ENCODE data around the gene MYH11.
A peak's percentile ranks its signal among the peaks of the same experiment; 100 is the strongest.
"Not testable (repeated sequence)": the region's sequence is repeated elsewhere in the genome, so short reads cannot be mapped to it uniquely, and the experiment has no call there.

Gene MYH11

DNA sequence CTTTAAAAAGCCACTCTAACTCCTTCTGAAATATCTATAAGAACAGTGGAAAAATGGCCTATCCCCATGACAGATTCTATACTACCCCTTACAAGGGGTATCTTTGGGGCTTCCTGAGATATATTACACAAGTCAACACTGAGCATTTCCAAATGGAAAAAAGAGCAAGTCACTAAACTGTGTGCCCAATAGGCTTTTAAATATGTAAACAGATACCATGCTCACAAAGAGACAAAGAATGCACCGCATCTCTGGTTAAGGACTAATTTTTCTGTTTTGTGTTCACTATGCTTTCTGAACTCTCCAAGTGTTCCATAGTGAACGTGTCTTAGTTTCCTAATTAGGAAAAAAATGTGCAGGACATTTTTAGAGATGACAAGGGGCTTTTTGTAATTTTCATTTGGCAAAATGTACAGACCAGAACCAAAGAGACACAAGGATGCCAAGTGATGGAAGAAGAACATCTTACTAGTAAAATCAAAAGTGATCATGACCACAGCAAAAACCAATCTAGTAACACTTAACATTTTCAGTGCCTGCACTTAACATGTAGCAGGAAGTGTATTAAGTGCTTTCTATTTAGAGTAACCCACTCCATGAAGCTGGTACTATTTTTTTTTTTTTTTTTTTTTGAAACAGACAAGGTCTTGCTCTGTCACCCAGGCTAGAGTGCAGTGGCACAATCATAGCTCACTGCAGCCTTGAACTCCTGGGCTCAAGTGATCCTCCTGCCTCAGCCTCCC is 21.5 kb downstream of the MYH11 start:
- H3K27me3 Mint-ChIP-seq, result no peaks in the 10 kb centered on the region
- H3K27ac Mint-ChIP-seq, result no peak overlapping the region
- H3K9me3 Mint-ChIP-seq, result no peaks in the 10 kb centered on the region
- H3K4me1 Mint-ChIP-seq, result no peaks in the 10 kb centered on the region
- no peaks in the 10 kb centered on the region for H3K36me3 Mint-ChIP-seq
- H3K4me3 Mint-ChIP-seq, result no peak overlapping the region

DNA sequence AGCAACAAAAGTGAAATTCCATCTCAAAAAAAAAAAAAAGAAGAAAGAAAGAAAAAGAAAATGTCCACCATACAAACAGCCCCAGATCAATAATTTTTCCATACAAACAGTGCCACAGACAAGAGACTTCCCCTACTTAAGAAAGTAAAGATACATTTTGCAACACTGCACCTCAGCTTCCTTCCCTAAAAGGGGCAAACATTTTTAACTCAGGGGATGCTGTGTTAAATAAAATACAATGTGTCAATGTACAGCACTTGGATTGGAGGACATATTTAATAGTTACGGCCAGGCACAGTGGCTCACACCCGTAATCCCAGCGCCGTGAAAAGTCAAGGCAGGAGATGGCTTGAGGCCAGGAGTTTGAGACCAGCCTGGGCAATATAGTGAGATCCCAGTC is 22.3 kb downstream of the MYH11 start:
- H3K4me1 Mint-ChIP-seq, result no peaks in the 10 kb centered on the region
- H3K27me3 Mint-ChIP-seq, result no peaks in the 10 kb centered on the region
- no peaks in the 10 kb centered on the region for H3K9me3 Mint-ChIP-seq
- no peaks in the 10 kb centered on the region for H3K36me3 Mint-ChIP-seq
- no peak overlapping the region for H3K4me3 Mint-ChIP-seq
- H3K27ac Mint-ChIP-seq, result no peak overlapping the region

DNA sequence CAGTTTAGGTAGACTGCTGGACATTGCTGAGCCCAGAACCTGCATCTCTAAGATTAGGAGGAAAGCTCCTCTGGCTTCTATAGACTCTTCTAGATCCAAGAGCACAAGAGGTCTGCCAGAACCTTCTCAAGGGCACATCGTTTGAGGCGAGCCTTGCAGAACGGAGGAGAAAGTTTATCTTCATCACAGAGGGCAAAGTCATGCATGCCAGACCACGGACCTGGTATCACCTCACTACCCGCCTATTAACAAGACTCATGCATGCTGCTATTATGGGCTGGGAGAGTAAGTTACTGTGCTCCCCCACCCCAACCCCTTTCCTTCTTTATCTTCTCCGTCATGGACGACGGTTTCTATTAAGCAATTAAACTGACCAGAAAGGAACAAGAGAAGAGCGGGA is 23.3 kb downstream of the MYH11 start:
- Mint-ChIP-seq H3K4me1 (no peaks in the 10 kb centered on the region), H3K4me3 (no peak overlapping the region), H3K27me3 (no peaks in the 10 kb centered on the region), H3K36me3 (no peaks in the 10 kb centered on the region), H3K27ac (peak overlapping the region; percentile 56), H3K9me3 (no peaks in the 10 kb centered on the region)

DNA sequence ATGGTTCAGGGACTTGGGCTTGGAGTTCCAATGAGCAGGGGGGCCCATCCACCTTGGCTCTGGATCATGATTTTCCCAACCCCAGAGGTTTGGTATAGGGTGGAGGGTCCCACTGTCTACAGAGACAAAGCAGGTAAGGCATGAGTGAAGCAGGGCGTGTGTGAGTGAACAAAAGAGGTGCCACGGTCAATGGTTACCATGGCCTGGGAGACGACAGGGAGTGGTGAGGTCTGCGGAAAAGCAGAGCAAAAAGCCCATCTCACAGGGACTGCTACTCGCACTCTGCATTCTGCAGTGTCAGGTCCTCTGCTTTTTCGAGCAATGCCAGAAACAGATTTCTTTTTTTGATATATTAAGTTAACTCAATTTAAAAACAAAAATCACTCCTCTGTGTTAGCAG is 24.6 kb downstream of the MYH11 start:
- Mint-ChIP-seq H3K27ac (no peak overlapping the region), H3K36me3 (no peaks in the 10 kb centered on the region), H3K27me3 (no peaks in the 10 kb centered on the region), H3K4me1 (no peaks in the 10 kb centered on the region), H3K9me3 (no peaks in the 10 kb centered on the region), H3K4me3 (no peak overlapping the region)

DNA sequence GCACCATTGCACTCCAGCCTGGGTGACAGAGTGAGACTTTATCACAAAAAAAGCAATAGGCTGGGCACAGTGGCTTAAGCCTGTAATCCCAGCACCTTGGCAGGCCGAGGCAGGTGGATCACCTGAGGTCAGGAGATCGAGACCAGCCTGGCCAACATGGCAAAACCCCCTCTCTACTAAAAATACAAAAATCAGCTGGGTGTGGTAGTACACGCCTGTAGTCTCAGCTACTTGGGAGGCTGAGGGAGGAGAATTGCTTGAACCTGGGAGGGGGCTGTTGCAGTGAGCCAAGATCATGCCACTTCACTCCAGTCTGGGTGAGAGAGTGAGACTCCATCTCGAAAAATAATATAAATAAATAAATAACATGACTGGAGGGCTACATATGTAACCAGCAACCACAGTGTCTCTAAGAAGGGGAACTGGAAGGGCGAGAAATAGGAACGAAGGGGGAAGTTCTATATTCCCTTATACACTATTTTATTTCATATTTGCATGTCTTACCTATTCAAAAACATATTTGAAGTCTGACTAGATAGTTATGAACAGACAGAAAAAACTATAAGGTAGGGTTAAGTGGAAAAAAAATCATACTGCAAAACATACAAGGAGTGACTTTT is 25.9 kb downstream of the MYH11 start:
- Mint-ChIP-seq H3K4me3 (no peak overlapping the region), H3K36me3 (no peaks in the 10 kb centered on the region), H3K27me3 (no peaks in the 10 kb centered on the region), H3K9me3 (no peaks in the 10 kb centered on the region), H3K4me1 (no peaks in the 10 kb centered on the region), H3K27ac (no peak overlapping the region)

DNA sequence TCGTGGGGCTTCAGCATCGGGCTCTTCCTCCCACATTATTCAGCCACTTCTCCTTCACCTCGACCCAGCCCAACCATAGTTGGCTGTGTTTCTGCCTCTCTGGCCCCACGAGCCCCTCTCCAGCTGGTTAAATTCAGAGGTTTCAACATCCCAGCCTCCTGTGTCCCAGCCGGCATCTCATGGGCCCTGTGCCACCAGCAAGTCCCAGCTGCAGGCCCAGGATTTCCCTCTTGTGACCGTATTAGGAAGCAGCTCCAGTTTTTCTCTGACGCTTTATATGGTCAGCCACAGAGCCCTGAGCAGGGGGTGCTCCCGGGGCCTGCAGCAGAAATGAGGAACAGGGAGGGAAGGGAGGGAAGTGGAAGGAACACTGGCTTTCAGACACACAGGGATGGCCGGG is 27.4 kb downstream of the MYH11 start:
- Mint-ChIP-seq H3K9me3 (no peaks in the 10 kb centered on the region), H3K36me3 (no peaks in the 10 kb centered on the region), H3K27me3 (no peaks in the 10 kb centered on the region), H3K4me1 (no peaks in the 10 kb centered on the region), H3K27ac (no peak overlapping the region), H3K4me3 (no peak overlapping the region)

DNA sequence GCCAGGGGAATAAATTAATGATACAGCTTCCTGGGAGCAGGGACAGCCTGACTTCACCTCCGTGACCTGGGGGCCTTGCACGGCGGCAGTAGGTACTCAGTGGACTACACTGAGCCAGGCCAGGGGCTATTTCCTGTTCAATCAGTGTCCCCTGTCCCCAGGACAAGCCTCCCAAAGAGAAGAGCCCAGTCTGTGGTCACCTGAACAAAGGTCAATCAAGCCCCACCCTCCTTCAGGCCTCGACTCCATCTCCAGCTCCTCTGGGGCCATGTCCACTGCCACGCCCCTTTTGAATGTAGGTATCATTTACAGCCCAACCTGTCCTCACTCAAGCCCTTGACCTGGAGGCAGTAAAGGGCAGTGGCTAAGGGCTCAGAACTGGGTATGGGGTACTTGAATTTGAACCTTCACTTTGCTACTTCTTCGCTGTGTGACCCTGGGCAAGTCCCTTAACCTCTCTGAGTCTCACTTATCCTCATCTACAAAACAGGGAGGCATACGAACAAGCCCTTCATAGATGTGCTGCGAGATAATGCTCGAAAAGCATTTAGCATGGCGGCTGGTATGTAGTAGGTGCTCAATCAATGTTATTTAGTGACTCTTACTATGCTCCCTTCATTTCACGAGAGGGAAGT is 29.0 kb downstream of the MYH11 start:
- Mint-ChIP-seq H3K27ac (no peak overlapping the region), H3K9me3 (no peaks in the 10 kb centered on the region), H3K36me3 (no peaks in the 10 kb centered on the region), H3K4me3 (no peak overlapping the region), H3K27me3 (no peaks in the 10 kb centered on the region), H3K4me1 (no peaks in the 10 kb centered on the region)

DNA sequence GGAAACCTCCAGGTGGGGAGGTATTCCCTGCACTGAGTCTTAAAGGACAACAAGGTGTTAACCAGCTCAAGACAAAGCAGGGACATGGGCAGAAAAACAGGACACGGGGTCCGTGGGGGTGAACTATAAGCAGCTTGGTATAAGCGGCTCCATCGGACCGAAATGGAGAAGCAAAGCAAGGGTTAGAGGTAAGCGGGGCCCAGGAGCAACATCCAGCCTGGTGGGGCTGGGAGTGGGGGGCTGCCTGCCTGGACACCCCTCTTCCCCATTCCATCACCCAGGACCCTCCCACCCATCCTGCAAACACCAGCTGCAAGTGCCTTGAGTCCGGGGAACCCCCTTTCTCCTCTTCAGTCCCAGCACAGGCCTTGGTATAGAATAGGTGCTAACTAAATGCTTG is 29.5 kb downstream of the MYH11 start:
- Mint-ChIP-seq H3K9me3 (no peaks in the 10 kb centered on the region), H3K4me3 (no peak overlapping the region), H3K4me1 (no peaks in the 10 kb centered on the region), H3K27me3 (no peaks in the 10 kb centered on the region), H3K27ac (no peak overlapping the region), H3K36me3 (no peaks in the 10 kb centered on the region)

DNA sequence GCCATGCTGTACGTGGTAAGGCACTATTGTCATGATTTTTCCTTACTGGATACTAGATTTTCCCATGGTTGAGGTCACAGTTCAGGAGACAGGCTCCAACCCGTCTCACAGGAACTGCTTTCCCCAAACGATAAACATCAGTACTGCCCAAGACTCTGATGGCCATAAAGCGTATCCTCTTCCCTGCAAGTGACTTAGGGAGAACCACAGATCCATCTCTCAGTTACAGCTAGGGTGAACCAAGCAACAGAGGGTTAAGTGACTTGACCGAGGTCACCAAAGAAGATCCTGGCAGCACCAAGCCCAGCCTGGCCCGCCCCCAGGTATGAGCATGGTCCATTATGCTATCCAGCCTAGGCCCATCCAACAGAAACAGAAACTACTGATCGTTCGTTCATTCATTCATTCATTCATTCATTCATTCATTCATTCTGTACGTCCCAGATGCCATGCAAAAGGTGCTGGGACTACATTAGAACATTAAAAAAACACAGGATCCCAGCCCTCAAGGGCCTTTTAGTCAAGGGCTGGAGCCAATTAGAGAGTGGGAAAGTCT is 31.0 kb downstream of the MYH11 start:
- H3K4me3 Mint-ChIP-seq, result no peak overlapping the region
- H3K4me1 Mint-ChIP-seq, result no peaks in the 10 kb centered on the region
- H3K27ac Mint-ChIP-seq, result no peak overlapping the region
- no peaks in the 10 kb centered on the region for H3K27me3 Mint-ChIP-seq
- no peaks in the 10 kb centered on the region for H3K9me3 Mint-ChIP-seq
- no peaks in the 10 kb centered on the region for H3K36me3 Mint-ChIP-seq

DNA sequence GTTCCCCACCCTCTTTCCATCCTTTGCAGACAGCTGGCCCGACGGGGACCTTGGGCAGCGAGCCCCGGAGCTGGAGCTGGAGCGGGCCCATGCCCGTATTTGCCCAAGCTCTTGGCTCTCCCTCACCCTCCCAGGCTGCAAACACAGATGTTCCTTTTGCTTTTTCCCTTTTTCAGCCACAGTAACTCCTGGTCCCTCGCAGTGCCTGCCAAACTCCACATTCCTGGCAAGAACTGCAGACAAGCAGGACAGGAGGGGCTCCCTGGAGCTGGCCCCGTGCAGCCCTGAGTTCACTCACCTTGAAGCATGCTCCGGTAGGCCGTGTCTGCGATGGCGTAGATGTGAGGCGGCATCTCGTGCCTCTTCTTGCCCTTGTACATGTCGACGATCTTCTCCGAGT is 33.9 kb downstream of the MYH11 start:
- Mint-ChIP-seq H3K4me1 (no peaks in the 10 kb centered on the region), H3K4me3 (no peak overlapping the region), H3K36me3 (no peaks in the 10 kb centered on the region), H3K27ac (no peak overlapping the region), H3K9me3 (no peaks in the 10 kb centered on the region), H3K27me3 (no peaks in the 10 kb centered on the region)

DNA sequence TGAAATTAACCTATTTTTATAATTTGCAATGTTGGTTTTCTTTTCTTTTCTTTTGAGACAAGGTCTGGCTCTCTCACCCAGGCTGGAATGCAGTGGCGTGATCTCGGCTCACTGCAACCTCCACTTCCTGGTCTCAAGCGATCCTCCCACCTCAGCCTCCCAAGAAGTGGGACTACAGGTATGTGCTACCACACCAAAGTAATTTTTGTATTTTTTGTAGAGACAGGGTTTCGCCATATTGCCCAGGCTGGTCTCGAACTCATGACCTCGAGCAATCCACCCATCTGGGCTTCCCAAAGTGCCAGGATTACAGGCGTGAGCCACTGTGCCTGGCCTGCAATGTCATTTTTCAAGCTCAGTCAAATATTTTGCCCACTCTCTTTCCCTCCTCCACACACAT is 36.0 kb downstream of the MYH11 start:
- H3K27me3 Mint-ChIP-seq, result peaks cover 2% of the 10 kb centered on the region
- peaks cover 2% of the 10 kb centered on the region for H3K36me3 Mint-ChIP-seq
- no peaks in the 10 kb centered on the region for H3K4me1 Mint-ChIP-seq
- H3K4me3 Mint-ChIP-seq, result no peak overlapping the region
- no peak overlapping the region for H3K27ac Mint-ChIP-seq
- H3K9me3 Mint-ChIP-seq, result peaks cover 6% of the 10 kb centered on the region

DNA sequence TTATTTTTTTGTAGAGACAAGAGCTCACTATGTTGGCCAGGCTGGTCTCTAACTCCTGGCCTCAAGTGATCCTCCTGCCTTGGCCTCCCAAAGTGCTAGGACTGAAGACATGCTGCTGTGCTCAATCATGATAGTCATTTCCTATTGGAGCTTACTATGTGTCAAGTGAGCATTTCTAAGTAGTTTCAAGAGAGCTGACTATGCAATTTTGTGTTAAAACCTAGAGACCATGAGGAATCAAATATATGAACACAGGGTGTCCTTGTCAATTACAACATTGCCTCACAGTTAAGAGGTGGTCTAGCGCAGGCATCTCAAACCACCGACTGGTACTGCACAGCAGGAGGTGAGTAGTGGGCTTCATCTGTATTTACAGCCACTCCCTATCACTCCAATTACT is 37.8 kb downstream of the MYH11 start:
- no peak overlapping the region for H3K27ac Mint-ChIP-seq
- peaks cover 2% of the 10 kb centered on the region for H3K27me3 Mint-ChIP-seq
- H3K9me3 Mint-ChIP-seq, result peaks cover 12% of the 10 kb centered on the region
- no peak overlapping the region for H3K4me3 Mint-ChIP-seq
- no peaks in the 10 kb centered on the region for H3K4me1 Mint-ChIP-seq
- H3K36me3 Mint-ChIP-seq, result peaks cover 2% of the 10 kb centered on the region

DNA sequence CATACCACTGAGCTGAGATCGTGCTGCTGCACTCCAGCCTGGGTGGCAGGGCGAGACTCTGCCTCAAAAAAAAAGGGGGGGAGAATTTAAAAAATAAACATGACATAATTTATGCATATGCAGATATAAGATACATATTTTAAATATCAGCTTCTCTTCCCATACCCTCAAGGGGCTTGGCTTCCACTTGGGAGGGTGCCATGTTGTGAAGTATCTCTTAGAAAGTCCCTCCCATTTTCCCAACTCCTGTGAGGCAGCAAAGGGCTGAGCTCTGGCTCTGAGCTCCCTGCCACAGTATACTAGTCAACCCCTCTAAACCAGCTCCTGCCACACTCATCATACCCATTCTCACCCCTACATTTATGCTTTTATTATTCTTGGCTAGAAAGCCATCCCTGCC is 39.4 kb downstream of the MYH11 start:
- peaks cover 2% of the 10 kb centered on the region for H3K36me3 Mint-ChIP-seq
- peaks cover 3% of the 10 kb centered on the region for H3K27me3 Mint-ChIP-seq
- H3K9me3 Mint-ChIP-seq, result peaks cover 12% of the 10 kb centered on the region
- no peak overlapping the region for H3K4me3 Mint-ChIP-seq
- H3K27ac Mint-ChIP-seq, result no peak overlapping the region
- no peaks in the 10 kb centered on the region for H3K4me1 Mint-ChIP-seq

DNA sequence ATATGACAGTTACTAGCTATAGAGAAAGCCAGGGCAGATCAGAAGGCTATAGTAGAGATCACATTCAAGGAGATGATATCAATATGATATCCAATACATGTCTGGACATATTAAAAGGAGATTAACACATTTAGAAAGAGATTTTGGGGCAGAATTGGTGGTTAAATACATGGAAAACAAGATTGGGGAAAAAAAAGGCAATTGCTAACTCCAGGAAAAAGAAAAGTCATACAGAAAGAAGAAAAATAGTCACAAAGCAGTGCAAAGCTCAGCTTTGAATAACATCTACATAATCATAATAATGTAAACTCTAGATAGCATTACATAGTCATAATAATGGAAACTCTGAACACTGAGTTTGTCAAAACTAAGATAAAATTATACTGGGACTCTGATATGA is 40.6 kb downstream of the MYH11 start:
- no peak overlapping the region for H3K27ac Mint-ChIP-seq
- H3K9me3 Mint-ChIP-seq, result peaks cover 12% of the 10 kb centered on the region
- H3K27me3 Mint-ChIP-seq, result peaks cover 3% of the 10 kb centered on the region
- H3K36me3 Mint-ChIP-seq, result peaks cover 2% of the 10 kb centered on the region
- no peak overlapping the region for H3K4me3 Mint-ChIP-seq
- H3K4me1 Mint-ChIP-seq, result no peaks in the 10 kb centered on the region

DNA sequence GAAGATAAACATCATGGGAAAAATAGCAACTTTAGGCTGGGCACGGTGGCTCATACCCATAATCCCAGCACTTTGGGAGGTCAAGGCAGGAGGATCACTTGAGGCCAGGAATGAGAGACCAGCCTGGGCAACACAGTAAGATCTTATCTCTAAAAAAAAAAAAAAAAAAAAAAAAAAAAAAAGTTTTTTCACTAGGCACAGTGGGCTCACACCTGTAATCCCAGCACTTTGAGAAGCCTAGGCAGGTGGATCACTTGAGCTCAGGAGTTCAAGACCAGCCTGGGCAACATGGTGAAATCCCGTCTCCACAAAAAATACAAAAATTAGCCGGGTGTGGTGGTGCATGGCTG is 44.5 kb downstream of the MYH11 start:
- H3K9me3 Mint-ChIP-seq, result peaks cover 12% of the 10 kb centered on the region
- not testable (repeated sequence) for H3K36me3 Mint-ChIP-seq, H3K4me3 Mint-ChIP-seq, H3K27me3 Mint-ChIP-seq, H3K27ac Mint-ChIP-seq, H3K4me1 Mint-ChIP-seq

All from activated naive CD4-positive, alpha-beta T cell treated with anti-CD3 and anti-CD28 coated beads, Interleukin-2, amount 50 U/mL, for 24 hours (primary cell).